ENCODE data around the gene NCAM1. TPM values are rescaled to one million over a fixed set of nuclear protein-coding genes. Genes with fewer than 3 reads are reported as not detected.

NCAM1 gene
- polyA plus RNA-seq, 1 donor (not counting 4 experiments of a cell fraction or from before 2014, with no cell fraction given): 0.04 TPM

DNA sequence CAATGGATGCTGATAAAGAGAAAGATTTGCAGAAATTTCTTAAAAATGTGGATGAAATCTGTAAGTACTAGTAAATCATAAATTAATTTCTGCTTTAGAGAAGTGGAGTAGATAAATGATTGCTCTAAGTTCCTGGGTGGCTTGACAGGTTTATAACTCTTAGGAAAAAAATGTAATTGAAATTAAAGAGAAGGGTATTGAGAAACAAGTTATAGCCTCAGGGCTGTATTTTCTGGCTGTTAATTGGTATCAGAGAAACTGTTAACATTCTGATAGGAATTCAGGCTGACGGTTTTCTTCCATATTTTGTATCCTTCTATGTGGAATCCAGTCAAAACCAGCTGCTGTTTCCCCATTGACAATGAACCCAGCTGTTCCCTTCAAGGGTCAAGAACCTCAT lies 355.0 kb downstream of the NCAM1 start:
- H4K20me1 ChIP-seq (ENCODE audit: control insufficient read depth, extremely low read depth, insufficient read depth, low read length): no peaks in the 10 kb centered on the region
- DNase-seq (ENCODE audit: low read depth, low spot score): no peak
- H2AFZ ChIP-seq (ENCODE audit: control insufficient read depth, low read length): no peak overlapping the region
- peaks cover 12% of the 10 kb centered on the region for H3K79me2 ChIP-seq (ENCODE audit: control insufficient read depth, insufficient read depth, low read length)
- no peaks in the 10 kb centered on the region for H3K9me3 ChIP-seq (ENCODE audit: control insufficient read depth, low read depth, low read length)
- H3K4me2 ChIP-seq (ENCODE audit: control insufficient read depth, extremely low read depth, insufficient read depth, low read depth, low read length): peak overlapping the region; percentile 95
- FAIRE-seq: no peak
- peaks cover 26% of the 10 kb centered on the region for H3K4me1 ChIP-seq (ENCODE audit: control insufficient read depth, extremely low read depth, insufficient read depth, low read length)
- peak overlapping the region; percentile 89 for H3K27ac ChIP-seq (ENCODE audit: control insufficient read depth, insufficient read depth, low read length)
- no peak for TF ChIP-seq EZH2 (IDR thresholded peaks at IDR 0.05; ENCODE audit: low read length)
- TF ChIP-seq, protein P1, sequence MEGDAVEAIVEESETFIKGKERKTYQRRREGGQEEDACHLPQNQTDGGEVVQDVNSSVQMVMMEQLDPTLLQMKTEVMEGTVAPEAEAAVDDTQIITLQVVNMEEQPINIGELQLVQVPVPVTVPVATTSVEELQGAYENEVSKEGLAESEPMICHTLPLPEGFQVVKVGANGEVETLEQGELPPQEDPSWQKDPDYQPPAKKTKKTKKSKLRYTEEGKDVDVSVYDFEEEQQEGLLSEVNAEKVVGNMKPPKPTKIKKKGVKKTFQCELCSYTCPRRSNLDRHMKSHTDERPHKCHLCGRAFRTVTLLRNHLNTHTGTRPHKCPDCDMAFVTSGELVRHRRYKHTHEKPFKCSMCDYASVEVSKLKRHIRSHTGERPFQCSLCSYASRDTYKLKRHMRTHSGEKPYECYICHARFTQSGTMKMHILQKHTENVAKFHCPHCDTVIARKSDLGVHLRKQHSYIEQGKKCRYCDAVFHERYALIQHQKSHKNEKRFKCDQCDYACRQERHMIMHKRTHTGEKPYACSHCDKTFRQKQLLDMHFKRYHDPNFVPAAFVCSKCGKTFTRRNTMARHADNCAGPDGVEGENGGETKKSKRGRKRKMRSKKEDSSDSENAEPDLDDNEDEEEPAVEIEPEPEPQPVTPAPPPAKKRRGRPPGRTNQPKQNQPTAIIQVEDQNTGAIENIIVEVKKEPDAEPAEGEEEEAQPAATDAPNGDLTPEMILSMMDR (optimal IDR thresholded peaks at IDR 0.05 in 1 of 3, IDR thresholded peaks at IDR 0.05 in 1 of 3, conservative IDR thresholded peaks at IDR 0.05 in 1 of 3; ENCODE audit: extremely low read depth in 1 of 3, insufficient read depth in 2 of 3, low read length in 3 of 3): no peak
- H3K9me1 ChIP-seq (ENCODE audit: control insufficient read depth, extremely low read depth, insufficient read depth, low read length): no peaks in the 10 kb centered on the region
- peak overlapping the region in 2 of 3 experiments; percentile 78 to 84 for H3K4me3 ChIP-seq (ENCODE audit: control insufficient read depth in 2 of 3, extremely low read depth in 1 of 3, insufficient read depth in 2 of 3, low read depth in 1 of 3, low read length in 3 of 3)
- peaks cover 0 to 7% of the 10 kb centered on the region in 2 experiments for H3K36me3 ChIP-seq (ENCODE audit: control insufficient read depth in 2 of 2, extremely low read depth in 1 of 2, insufficient read depth in 2 of 2, low read length in 2 of 2)
- H3K9ac ChIP-seq (ENCODE audit: control insufficient read depth, extremely low read depth, insufficient read depth, low read length): no peak overlapping the region
- H3K27me3 ChIP-seq (ENCODE audit: control insufficient read depth, extremely low read depth, insufficient read depth, low read length): no peaks in the 10 kb centered on the region
- dilution Hi-C loops (cut with MboI; ENCODE audit: extremely low pct_ligation_motif_present, low sequenced_read_pairs): no loop called here

DNA sequence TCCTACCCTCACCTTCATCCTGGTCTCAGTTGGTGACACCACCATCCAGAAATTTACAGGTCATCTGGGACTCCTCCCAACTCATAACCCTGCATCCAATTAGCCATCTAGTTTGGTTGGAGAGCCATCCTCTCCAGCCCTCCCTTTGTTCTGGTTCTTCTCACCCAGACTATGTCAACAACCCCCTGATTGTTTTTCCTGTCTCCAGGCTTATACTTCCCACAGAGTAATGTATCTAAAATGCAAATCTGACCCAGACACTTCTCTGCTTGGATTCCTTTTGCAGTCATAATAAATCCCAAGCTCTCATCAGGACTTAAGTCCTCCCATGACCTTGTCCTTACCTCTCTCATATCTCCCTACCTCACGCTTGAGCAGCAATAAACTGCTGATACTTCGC lies 356.1 kb downstream of the NCAM1 start:
- no peak for FAIRE-seq
- TF ChIP-seq, protein P1 (optimal IDR thresholded peaks at IDR 0.05 in 1 of 3, IDR thresholded peaks at IDR 0.05 in 1 of 3, conservative IDR thresholded peaks at IDR 0.05 in 1 of 3; ENCODE audit: extremely low read depth in 1 of 3, insufficient read depth in 2 of 3, low read length in 3 of 3): no peak
- TF ChIP-seq EZH2 (IDR thresholded peaks at IDR 0.05; ENCODE audit: low read length): no peak
- Histone ChIP-seq H3K27ac (ENCODE audit: control insufficient read depth, insufficient read depth, low read length) (no peak overlapping the region), H3K4me1 (ENCODE audit: control insufficient read depth, extremely low read depth, insufficient read depth, low read length) (peaks cover 28% of the 10 kb centered on the region), H3K79me2 (ENCODE audit: control insufficient read depth, insufficient read depth, low read length) (peaks cover 12% of the 10 kb centered on the region), H3K4me2 (ENCODE audit: control insufficient read depth, extremely low read depth, insufficient read depth, low read depth, low read length) (no peak overlapping the region), H3K27me3 (ENCODE audit: control insufficient read depth, extremely low read depth, insufficient read depth, low read length) (no peaks in the 10 kb centered on the region), H2AFZ (ENCODE audit: control insufficient read depth, low read length) (no peak overlapping the region), H4K20me1 (ENCODE audit: control insufficient read depth, extremely low read depth, insufficient read depth, low read length) (no peaks in the 10 kb centered on the region), H3K9me3 (ENCODE audit: control insufficient read depth, low read depth, low read length) (no peaks in the 10 kb centered on the region), H3K9ac (ENCODE audit: control insufficient read depth, extremely low read depth, insufficient read depth, low read length) (no peak overlapping the region), H3K36me3 (ENCODE audit: control insufficient read depth in 2 of 2, extremely low read depth in 1 of 2, insufficient read depth in 2 of 2, low read length in 2 of 2) (peaks cover 0 to 7% of the 10 kb centered on the region in 2 experiments), H3K4me3 (ENCODE audit: control insufficient read depth in 2 of 3, extremely low read depth in 1 of 3, insufficient read depth in 2 of 3, low read depth in 1 of 3, low read length in 3 of 3) (no peak overlapping the region), H3K9me1 (ENCODE audit: control insufficient read depth, extremely low read depth, insufficient read depth, low read length) (no peaks in the 10 kb centered on the region)
- dilution Hi-C loops (cut with MboI; ENCODE audit: extremely low pct_ligation_motif_present, low sequenced_read_pairs): no loop called here
- DNase-seq (ENCODE audit: low read depth, low spot score): no peak
